ENCODE measurements around the gene SLC24A3.
"Not testable (repeated sequence)": the region's sequence is repeated elsewhere in the genome, so short reads cannot be mapped to it uniquely, and the experiment has no call there.

Gene SLC24A3

GRCh38 chr20:19745584-19745983, 533.1 kb downstream of the SLC24A3 start:
- DNase-seq (ENCODE audit: low read depth in 2 of 2): no peak

GRCh38 chr20:19746396-19746795, 534.0 kb downstream of the SLC24A3 start:
- DNase-seq (ENCODE audit: low read depth in 2 of 2): no peak

GRCh38 chr20:19747903-19748302, 535.5 kb downstream of the SLC24A3 start:
- no peak for DNase-seq (ENCODE audit: low read depth in 2 of 2)

- DNase-seq (ENCODE audit: low read depth in 2 of 2): no peak
Observed at GRCh38 chr20:19748681-19749080, 536.2 kb downstream of the SLC24A3 start.

- no peak for DNase-seq (ENCODE audit: low read depth in 2 of 2)
Observed at GRCh38 chr20:19749618-19750071, 537.2 kb downstream of the SLC24A3 start.

- DNase-seq (ENCODE audit: low read depth in 2 of 2): no peak
Observed at GRCh38 chr20:19750101-19750606, 537.7 kb downstream of the SLC24A3 start.

- no peak for DNase-seq (ENCODE audit: low read depth in 2 of 2)
Observed at GRCh38 chr20:19750907-19751636, 538.6 kb downstream of the SLC24A3 start.

GRCh38 chr20:19754201-19754600, 541.8 kb downstream of the SLC24A3 start:
- not testable (repeated sequence) for DNase-seq (ENCODE audit: low read depth in 2 of 2)

GRCh38 chr20:19756761-19757486, 544.5 kb downstream of the SLC24A3 start:
- no peak for DNase-seq (ENCODE audit: low read depth in 2 of 2)

- DNase-seq (ENCODE audit: low read depth in 2 of 2): no peak
Observed at GRCh38 chr20:19757487-19758132, 545.2 kb downstream of the SLC24A3 start.

- no peak for DNase-seq (ENCODE audit: low read depth in 2 of 2)
Observed at GRCh38 chr20:19758133-19758500, 545.7 kb downstream of the SLC24A3 start, which contains the start of gene RIN2. Gene RIN2, plus strand, starts transcription at chr20:19758258. Its CDS starts 131,344 bp downstream, at chr20:19889602.

GRCh38 chr20:19758501-19759331, 546.3 kb downstream of the SLC24A3 start:
- DNase-seq (ENCODE audit: low read depth in 2 of 2): no peak

GRCh38 chr20:19760371-19760721, 547.9 kb downstream of the SLC24A3 start:
- DNase-seq (ENCODE audit: low read depth in 2 of 2): no peak

GRCh38 chr20:19761326-19761725, 548.9 kb downstream of the SLC24A3 start:
- DNase-seq (ENCODE audit: low read depth in 2 of 2): no peak

- no peak for DNase-seq (ENCODE audit: low read depth in 2 of 2)
Observed at GRCh38 chr20:19761841-19762240, 549.4 kb downstream of the SLC24A3 start.

GRCh38 chr20:19764207-19764606, 551.8 kb downstream of the SLC24A3 start:
- no peak for DNase-seq (ENCODE audit: low read depth in 2 of 2)

- DNase-seq (ENCODE audit: low read depth in 2 of 2): no peak
Observed at GRCh38 chr20:19765266-19765665, 552.8 kb downstream of the SLC24A3 start.

GRCh38 chr20:19765913-19766312, 553.5 kb downstream of the SLC24A3 start:
- DNase-seq (ENCODE audit: low read depth in 2 of 2): no peak

GRCh38 chr20:19767070-19767469, 554.6 kb downstream of the SLC24A3 start:
- DNase-seq (ENCODE audit: low read depth in 2 of 2): no peak

- no peak for DNase-seq (ENCODE audit: low read depth in 2 of 2)
Observed at GRCh38 chr20:19768325-19768842, 555.9 kb downstream of the SLC24A3 start.

- DNase-seq (ENCODE audit: low read depth in 2 of 2): no peak
Observed at GRCh38 chr20:19769507-19769906, 557.1 kb downstream of the SLC24A3 start.

Data from stimulated activated CD4-positive, alpha-beta T cell treated with anti-CD3 and anti-CD28 coated beads, Interleukin-15, amount 100 ng/mL, for 48 hours (primary cell).